Ascending aorta (tissue), 2 donors: ENCODE data around the gene BABAM2. TPM values are rescaled to one million over a fixed set of nuclear protein-coding genes. Genes with fewer than 3 reads are reported as not detected.

Experiments used
- DNase-seq, 2 donors: peaks; one replicate each; pipeline ENCODE4 v3.0.0-alpha.2; 2019; ENCODE audit warnings: low spot score in 2 of 2
- H3K27ac ChIP-seq, 2 donors: fragments of 200-600 bp; sonication (generic); one replicate each; pipeline ENCODE4 v1.5.1; 2016 to 2017; ENCODE audit warnings: mild to moderate bottlenecking in 1 of 2
- H3K27me3 ChIP-seq: fragments of 200-600 bp; sonication (generic); one replicate; pipeline ENCODE4 v1.5.1; 2017
- H3K36me3 ChIP-seq, 2 donors: fragments of 200-600 bp; sonication (generic); one replicate each; pipeline ENCODE4 v1.5.1; 2016
- H3K4me1 ChIP-seq, 2 donors: fragments of 200-600 bp; sonication (generic); one replicate each; pipeline ENCODE4 v1.5.1; 2016 to 2017; ENCODE audit warnings: mild to moderate bottlenecking in 1 of 2
- H3K4me3 ChIP-seq, 2 donors: fragments of 200-600 bp; sonication (generic); one replicate each; pipeline ENCODE4 v1.5.1; 2016 to 2017; ENCODE audit warnings: mild to moderate bottlenecking in 1 of 2
- H3K9me3 ChIP-seq, 2 donors: fragments of 200-600 bp; sonication (generic); one replicate each; pipeline ENCODE4 v1.5.1; 2016
- intact Hi-C: fragments of 100-400 bp; cut with DNase I; formaldehyde crosslinking; loops from one replicate; pipeline ENCODE4 v1.15.1; 2023
- total RNA-seq: library from RNA; depleted of rRNA; stranded (reverse); fragments of >200 nt; gene quantifications from one replicate; pipeline ENCODE4 v1.1.0, GENCODE V29; 2016
- TF ChIP-seq, protein P1 (sequence below), 3 experiments: fragments of 200-600 bp in 2 of 3; fragments of 450-650 bp in 1 of 3; sonication (generic) in 2 of 3; IDR thresholded peaks; one replicate each; pipeline ENCODE4 v1.5.1; 2016 to 2019; ENCODE audit warnings: antibody characterized with exemption in 3 of 3, mild to moderate bottlenecking in 1 of 3, moderate library complexity in 1 of 3

The BABAM2 gene
- total RNA-seq, 1 donor from 2014 or later: 19.6 TPM

DNA sequence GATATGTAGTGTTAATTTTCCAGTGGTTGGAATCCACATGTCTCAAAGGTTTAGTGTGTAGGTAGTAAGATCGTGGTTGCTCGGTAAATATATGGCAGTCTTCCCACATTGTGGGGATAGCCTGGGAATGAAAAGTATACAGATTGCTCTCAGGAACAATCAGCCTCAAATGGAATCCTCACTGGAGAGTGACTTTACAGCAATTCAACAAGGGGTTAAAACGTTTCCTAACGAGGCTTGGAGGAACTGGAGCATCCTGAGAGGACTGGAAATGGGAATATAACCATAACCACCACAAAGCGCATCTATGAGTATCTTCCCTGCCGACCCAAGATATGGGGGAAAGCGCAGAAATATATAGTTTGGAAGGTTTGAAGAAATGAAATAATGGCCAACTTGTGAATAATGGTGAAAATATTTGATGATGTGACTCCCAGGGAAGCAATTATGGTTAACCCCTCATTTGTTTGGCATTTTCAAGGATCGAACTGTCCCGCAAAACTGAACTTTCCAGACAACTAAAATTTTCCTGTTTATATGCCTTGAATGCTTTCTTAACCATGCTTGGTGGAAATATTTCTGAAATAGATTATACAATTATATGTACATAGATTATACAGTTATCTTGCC is 401.4 kb downstream of the BABAM2 start:
- intact Hi-C loops: no loop called here
- H3K4me1 ChIP-seq: peaks cover 3 to 10% of the 10 kb centered on the region in 2 donors
- TF ChIP-seq, protein P1, sequence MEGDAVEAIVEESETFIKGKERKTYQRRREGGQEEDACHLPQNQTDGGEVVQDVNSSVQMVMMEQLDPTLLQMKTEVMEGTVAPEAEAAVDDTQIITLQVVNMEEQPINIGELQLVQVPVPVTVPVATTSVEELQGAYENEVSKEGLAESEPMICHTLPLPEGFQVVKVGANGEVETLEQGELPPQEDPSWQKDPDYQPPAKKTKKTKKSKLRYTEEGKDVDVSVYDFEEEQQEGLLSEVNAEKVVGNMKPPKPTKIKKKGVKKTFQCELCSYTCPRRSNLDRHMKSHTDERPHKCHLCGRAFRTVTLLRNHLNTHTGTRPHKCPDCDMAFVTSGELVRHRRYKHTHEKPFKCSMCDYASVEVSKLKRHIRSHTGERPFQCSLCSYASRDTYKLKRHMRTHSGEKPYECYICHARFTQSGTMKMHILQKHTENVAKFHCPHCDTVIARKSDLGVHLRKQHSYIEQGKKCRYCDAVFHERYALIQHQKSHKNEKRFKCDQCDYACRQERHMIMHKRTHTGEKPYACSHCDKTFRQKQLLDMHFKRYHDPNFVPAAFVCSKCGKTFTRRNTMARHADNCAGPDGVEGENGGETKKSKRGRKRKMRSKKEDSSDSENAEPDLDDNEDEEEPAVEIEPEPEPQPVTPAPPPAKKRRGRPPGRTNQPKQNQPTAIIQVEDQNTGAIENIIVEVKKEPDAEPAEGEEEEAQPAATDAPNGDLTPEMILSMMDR (IDR thresholded peaks at IDR 0.05): no peak
- H3K4me3 ChIP-seq: no peak overlapping the region
- DNase-seq: no peak
- no peaks in the 10 kb centered on the region for H3K36me3 ChIP-seq
- H3K27ac ChIP-seq: no peak overlapping the region
- no peaks in the 10 kb centered on the region for H3K27me3 ChIP-seq
- no peaks in the 10 kb centered on the region for H3K9me3 ChIP-seq

DNA sequence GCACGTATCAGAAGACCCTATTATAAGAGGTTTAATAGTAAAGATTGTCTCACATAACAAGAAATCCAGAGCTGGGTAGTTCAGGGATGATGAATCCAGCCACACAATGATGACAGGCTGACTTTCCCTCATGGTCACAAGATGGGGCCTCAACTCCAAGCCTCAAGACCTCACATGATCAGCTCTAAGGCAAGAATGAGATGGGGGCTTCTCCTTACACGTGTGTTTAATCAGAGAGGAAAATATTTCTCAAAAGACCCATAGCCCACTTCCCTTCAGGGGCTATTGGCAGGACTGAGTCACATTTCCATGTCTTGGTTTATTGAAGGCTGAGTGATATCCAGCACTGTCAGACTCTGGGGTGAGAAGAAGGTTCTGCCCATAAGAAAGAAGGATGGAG is 402.0 kb downstream of the BABAM2 start:
- Histone ChIP-seq H3K27me3 (no peaks in the 10 kb centered on the region), H3K4me1 (peaks cover 2 to 8% of the 10 kb centered on the region in 2 donors), H3K27ac (no peak overlapping the region), H3K9me3 (no peaks in the 10 kb centered on the region), H3K36me3 (no peaks in the 10 kb centered on the region), H3K4me3 (no peak overlapping the region)
- intact Hi-C loops: no loop called here
- TF ChIP-seq, protein P1 (IDR thresholded peaks at IDR 0.05): no peak
- no peak for DNase-seq

DNA sequence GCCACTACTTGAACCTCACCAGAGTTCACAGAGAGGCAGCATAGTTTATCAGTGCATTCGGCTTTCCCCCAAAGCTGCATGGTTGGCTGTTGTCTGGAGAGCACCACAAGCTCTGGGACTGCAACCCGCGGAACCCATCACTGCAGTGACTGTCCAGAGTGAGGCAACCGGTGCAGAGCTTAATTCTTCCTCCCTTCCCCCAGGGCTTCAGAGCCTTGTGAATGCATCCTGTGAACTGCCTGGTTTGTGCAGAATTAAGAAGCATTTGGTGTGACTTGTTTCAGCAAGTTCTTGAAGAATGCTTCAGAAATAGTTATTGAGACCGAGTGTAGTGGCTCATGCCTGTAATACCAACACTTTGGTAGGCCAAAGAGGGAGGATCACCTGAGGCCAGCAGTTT is 402.9 kb downstream of the BABAM2 start:
- peaks cover 0 to 3% of the 10 kb centered on the region in 2 donors for H3K36me3 ChIP-seq
- intact Hi-C loops: no loop called here
- no peaks in the 10 kb centered on the region for H3K9me3 ChIP-seq

DNA sequence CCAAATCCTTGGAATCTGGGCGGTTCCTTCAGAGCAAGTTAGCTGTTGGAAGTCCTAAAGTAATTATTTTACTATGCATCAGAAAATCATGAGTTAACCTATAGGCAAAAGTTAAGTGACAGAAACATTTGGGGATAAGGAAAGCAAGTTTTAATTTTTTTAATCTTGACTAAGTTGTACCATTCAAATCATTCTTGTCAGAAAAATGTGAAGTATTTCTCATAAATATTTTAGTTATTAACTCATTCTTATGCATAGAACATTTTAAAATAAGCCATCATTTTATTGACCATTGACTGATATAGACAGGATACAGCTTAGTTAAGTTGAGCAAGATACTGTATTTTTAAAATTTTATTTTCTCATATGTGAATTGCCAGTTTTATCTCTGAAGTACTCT is 403.9 kb downstream of the BABAM2 start:
- Histone ChIP-seq H3K36me3 (peaks cover 0 to 8% of the 10 kb centered on the region in 2 donors), H3K9me3 (no peaks in the 10 kb centered on the region), H3K27ac (no peak overlapping the region), H3K4me3 (no peak overlapping the region), H3K27me3 (no peaks in the 10 kb centered on the region), H3K4me1 (no peaks in the 10 kb centered on the region)
- no peak for DNase-seq
- TF ChIP-seq, protein P1 (IDR thresholded peaks at IDR 0.05): no peak
- intact Hi-C loops: no loop called here

More for the DNA sequence above, 402.9 kb downstream of the BABAM2 start:
- no peak overlapping the region for H3K4me3 ChIP-seq
- H3K27ac ChIP-seq: no peak overlapping the region
- no peaks in the 10 kb centered on the region for H3K4me1 ChIP-seq
- H3K27me3 ChIP-seq: no peaks in the 10 kb centered on the region
- DNase-seq: no peak
- TF ChIP-seq, protein P1 (IDR thresholded peaks at IDR 0.05): no peak

DNA sequence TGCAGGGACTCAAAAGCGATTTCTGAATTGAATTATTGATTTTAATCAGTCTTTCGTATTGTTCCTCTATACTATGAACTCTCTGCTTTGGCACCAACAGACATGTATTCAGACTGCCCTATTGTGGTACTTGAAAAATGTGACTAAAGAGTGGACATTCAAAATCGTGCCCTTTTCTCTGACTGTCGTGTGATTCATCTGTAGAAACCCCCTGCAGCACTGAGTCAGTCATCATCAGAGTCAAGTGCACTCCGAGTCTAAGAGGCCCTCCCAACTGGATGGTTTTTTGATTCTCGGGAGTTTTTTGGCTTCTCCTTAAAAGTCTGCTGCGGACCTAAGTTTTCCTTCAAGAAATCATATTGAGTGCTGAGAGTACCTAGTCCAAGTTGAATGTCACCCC is 405.7 kb downstream of the BABAM2 start:
- Histone ChIP-seq H3K27ac (no peak overlapping the region), H3K9me3 (no peaks in the 10 kb centered on the region), H3K4me3 (no peak overlapping the region), H3K4me1 (peaks cover 0 to 3% of the 10 kb centered on the region in 2 donors), H3K27me3 (no peaks in the 10 kb centered on the region), H3K36me3 (peaks cover 0 to 8% of the 10 kb centered on the region in 2 donors)
- TF ChIP-seq, protein P1 (IDR thresholded peaks at IDR 0.05): no peak
- no peak for DNase-seq
- intact Hi-C loops: no loop called here
